Measurements from ENCODE around the gene GPR141.

Gene GPR141

GRCh38 chr7:37786741-37787569, 103.4 kb downstream of the GPR141 start:
- DNase-seq, result peak; percentile 36

All from activated CD4-positive, alpha-beta T cell treated with anti-CD3 and anti-CD28 coated beads, Interleukin-10, Interleukin-2, amounts not matched to agents 100 ng/mL and 50 ng/mL, durations not matched to agents 16 hours and 8 hours (primary cell).